HG03378 (cell line): ENCODE measurements around the gene RNF207.

Experiments
- ATAC-seq: cut with Tn5 transposase; IDR thresholded peaks from one replicate; pipeline ENCODE4 v1.9.1; 2021; ENCODE audit warnings: mild to moderate bottlenecking, moderate library complexity; ENCODE audit not compliant: unreplicated experiment

The RNF207 gene

GRCh38 chr1:6174621-6175410, 31.1 kb upstream of the RNF207 start:
- no peak for ATAC-seq

DNA sequence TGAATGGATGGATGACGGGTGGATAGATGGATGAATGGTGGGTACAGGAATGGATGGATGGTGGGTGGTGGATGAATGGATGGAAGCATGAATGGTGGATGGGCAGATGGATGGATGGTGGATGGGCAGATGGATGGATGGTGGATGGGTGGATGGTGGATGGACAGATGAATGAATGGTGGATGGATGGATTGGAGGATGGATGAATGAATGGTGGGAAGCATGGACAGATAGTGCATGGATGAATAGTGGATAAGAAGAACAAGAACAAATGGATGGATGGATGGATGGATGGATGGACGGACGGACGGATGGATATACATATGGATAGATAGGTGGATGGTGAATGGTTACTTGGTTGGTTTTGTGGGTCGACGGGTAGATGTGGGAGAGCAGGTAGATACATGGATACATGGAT, 30.5 kb upstream of the RNF207 start:
- ATAC-seq = no peak

DNA sequence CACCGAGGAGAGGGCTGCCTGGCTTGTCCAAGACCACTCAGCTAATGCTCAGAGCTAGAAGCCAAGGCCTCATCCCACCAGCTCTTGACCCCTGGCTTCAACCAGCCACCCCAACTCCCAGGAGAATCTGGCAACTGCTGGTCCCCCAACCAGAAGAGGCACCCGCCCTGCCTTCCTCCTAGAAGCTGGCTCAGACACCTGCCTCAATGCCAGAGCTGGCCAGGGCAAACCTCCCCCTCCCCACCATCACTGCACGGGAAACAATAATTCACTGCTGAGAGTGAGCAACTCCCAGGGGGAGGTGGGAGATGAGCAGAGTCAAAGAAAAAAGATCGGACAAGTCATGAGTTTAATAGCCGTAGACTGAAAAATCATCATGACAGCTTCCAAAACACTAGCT, 29.1 kb upstream of the RNF207 start:
- ATAC-seq = no peak

DNA sequence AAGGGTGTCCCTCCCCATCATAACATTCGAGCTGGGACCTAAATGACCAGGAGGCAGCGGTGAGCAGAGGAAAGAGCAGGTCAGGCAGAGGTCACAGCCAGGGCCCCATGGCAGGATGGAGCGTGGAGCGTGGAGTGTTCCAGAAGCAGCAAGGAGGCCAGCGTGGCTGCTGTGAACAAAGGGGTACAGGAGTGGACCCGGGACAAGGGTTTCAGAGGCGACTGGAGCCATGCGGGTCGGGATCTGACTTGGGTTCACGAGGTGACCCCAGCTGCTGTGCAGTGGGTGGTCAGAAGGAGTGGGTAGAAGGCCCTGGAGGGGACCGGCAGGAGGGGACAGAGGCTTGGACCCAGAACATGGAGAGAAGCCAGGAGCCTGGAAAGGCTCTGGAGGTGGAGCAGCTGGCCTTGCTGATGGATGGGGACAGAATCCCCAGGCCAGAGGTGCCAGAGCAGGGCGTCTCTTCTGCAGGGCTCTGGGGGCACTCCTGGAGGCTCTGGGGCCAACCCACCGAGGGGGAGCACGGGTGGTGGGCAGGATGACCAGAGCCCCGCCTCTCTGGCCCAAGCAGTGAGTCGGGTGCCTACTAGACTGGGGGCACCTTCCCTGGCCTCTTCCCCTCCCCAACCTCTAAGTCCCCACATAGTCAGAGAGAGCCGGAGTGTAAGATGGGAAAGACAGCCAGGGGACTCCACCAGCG, 28.1 kb upstream of the RNF207 start:
- no peak for ATAC-seq

DNA sequence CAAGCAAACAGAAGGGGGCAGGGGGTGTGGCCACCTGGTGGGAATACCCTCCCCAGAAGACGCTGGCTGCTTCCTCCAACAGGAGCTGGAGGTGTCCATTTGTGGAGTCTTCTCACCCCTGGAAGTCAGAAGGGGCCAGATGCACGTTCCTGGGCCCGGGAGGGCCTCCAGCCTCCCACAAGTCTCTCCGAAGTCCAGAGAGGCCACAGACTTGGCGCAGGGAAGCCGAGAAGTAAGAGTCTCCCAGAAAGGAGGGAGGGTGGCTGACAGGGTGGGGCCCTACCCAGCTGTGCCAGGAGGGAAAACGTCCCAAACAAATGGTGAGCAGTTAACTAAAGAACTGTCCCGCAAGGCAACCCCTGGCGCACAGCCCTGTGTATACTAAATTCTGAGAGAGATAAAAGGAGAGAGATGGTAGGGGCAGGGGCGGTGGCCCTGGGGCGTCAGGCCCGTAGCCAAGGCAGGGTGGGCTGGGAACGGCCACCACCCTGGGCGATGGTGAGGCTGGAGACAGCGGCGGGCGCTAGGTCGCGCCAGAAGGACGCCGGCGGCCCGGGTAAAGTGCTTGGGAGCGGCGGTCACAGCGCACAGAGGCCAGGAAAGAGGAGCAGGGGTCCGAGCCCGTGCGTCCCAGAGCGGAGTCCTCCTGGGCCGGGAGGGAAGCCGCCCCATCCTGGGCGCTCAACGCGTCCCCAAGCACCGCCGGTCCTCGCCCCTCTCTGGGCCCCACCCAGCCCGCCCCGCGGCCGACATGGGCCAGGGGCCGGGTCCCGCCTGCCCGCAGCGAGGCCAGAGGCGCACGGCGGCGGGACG, 27.0 kb upstream of the RNF207 start:
- no peak for ATAC-seq

GRCh38 chr1:6179564-6180175, 26.2 kb upstream of the RNF207 start:
- ATAC-seq = no peak

- no peak for ATAC-seq
Measured at GRCh38 chr1:6180268-6180706, 25.6 kb upstream of the RNF207 start, which contains the start of gene CHD5. CHD5 (minus strand) TSS chr1:6180321; CDS start chr1:6180023, 298 bp downstream.

DNA sequence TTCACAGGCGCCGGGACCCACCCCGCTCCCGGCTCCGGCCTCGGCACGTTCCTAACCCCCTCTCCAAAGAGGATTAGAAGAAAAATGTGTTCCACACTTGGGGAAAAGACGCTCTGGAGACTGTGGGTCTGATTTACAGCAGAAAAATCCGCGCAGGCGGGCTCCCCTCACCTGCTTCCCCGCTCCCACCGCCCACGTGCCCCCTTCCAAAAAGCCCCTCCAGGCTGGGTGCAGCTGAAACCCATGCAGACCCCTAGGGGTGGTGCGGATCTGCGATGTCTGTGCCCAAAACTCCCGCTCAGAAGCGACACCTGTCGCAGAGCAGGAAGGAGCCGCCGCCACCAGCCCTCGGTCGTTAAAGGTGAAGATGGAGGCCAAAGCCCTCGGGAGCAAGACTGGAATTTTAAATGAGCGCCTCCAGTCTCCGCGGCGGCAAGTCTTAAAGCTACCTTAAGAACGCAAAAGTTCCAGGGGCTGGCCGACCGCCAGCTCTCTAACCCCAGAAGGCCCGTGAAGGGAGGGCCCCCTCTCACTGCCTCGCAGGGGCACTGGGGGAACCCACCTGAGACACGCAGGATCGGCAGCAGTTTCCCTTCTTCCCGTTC, 25.1 kb upstream of the RNF207 start:
- no peak for ATAC-seq

DNA sequence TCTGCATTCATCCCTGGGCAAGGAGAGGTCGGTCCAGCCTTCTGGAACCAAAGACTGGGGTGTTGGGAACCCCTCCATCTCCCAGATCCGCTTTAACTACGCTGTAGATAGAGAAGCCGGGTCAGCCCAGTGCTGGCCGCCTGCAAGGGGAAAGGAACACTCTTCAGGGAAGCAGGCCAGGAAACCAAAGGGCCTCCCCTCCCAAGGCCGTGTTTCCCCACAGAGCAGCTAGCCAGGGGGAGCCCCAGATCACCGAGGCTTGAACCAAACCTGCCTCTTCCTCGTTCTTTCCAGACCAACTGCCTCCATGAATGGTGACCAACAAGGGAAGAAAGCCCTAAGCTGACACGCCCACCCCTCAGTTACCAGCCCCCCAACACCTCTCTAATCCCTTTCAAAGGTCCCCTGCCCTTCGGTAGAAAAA, 24.6 kb upstream of the RNF207 start:
- ATAC-seq = no peak

DNA sequence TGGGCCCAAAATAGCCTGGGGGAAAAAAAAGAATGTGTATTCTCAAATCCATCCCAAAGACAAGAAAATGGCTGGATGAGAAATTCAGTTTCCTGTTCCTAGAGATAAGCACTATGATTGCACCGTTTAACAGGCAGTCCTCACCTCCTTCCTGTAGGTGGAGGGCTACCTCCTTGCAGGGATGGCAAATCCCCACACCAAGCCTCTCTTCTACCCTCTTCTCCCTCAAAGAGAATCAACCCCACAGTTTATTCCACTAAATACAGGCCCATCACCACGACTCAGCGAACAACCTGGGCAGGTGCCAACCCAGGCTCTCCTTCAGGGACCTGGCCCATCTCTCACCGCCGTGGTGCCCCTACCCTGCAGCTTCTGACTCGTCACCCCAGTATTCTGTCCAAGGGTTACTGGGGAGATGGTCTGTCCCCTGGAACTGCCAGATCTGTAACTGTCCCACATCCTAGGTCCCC, 22.4 kb upstream of the RNF207 start:
- ATAC-seq = no peak

DNA sequence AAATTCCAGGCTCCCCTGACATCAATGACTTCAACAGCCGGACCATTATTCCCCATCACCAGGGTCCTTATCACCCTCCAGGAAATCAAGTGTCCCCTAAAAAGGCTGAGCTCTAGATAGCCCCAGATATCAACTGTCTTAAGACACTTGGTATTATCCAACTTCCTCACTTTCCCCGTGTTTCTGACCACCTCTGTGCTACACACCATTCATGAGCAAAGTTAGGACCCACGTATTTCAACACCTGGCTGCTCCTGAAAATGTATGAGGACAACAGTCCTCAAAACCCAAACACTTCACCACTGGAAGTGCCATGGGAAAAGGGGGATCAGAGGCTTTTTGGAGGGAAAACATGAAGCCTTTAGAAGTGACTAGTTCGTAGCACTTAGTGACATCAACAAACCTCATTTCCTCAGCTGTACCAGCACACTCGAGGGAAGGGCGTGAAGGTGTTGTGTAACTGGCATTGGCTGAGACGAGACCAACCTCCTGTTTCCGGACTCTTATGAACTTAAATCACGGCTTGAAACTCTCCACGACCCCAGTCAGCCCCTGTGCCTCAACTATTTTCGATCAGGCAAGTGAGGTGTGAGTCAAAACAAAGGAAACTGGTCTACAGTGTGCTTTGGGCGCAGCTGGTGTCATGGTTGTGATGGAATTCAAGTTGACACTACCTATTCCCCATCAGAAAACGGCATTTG, 21.7 kb upstream of the RNF207 start:
- no peak for ATAC-seq

DNA sequence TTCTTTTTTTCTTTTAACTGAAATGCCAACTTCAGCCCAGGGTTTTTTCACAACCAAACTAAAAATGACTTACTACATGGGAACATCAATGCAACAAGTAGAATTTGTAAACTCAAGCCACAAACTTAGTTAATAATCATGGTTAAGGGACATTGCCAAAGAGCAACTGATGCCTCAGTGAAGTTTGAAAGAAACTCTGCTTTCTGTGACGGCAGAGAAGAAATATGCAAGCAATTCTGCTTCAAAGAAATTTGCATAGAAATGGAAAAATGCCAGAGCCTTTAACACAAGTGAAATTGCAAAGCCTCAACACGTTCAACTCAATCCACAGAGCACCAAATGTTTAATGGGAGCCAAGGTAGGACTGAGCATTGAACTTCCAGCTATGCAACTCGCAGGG, 20.8 kb upstream of the RNF207 start:
- no peak for ATAC-seq

- ATAC-seq = no peak
Measured at GRCh38 chr1:6185635-6186382, 20.1 kb upstream of the RNF207 start.

- ATAC-seq = no peak
Measured at GRCh38 chr1:6188466-6188865, 17.5 kb upstream of the RNF207 start.

DNA sequence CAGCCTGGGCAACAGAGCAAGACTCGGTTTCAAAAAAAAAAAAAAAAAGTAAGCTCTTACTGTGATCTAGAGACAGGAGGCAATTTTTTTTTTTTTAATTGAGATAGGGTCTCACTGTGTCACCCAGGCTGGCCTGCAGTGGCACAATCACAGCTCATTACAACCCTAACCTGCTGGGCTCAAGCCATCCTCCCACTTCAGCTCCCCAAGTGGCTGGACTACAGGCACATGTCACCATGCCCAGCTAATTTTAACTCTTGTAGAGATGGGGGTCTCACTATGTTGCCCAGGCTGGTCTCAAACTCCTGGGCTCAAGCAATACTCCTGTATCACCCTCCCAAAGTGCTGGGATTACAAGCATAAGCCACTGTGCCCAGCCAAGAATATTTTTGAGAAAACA, 14.0 kb upstream of the RNF207 start:
- ATAC-seq = no peak

- ATAC-seq = no peak
Measured at GRCh38 chr1:6197746-6198427, 8.0 kb upstream of the RNF207 start.

DNA sequence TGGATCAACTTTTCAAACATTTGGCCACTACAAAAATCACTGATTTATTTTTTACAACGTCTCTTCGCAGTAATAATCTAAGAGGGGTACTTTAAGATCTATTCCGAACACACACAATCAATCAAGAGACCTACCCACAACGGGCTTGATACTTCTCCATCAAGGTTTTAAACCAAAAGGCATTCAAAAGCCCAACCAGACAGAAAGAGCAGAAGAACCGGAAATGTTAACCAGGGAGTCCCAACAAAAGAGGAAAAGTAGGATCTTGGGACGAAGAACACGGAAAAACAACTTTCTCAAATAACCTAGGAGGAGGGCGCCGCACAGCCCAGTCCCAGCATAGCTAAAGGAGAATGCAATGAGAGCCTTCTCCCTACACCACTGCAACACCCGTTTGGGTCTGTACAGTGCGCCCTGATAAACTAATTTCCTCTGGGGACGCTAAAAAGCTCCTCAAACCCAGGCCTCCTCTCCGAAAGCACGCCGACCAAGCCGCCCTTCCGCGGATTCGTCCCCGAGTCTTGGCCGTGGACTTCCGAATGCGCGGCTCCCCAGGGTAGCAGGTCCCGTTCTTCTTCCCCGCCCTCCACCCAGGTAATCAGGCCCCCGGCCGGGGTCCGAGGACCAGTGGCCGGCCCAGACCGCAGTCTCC, 7.1 kb upstream of the RNF207 start:
- ATAC-seq = peak; percentile 1
